Heart right ventricle (tissue), 16 donors: Measurements from ENCODE around the gene SIL1. TPM values are rescaled to one million over a fixed set of nuclear protein-coding genes. Genes with fewer than 3 reads are reported as not detected.

Source experiments
- ATAC-seq, 8 donors: fragments of 200-7000 bp; cut with Tn5 transposase; one replicate each; pipeline ENCODE4 v1.9.1; 2020; ENCODE audit warnings: mild to moderate bottlenecking in 8 of 8, moderate library complexity in 8 of 8, moderate number of reproducible peaks in 1 of 8
- DNase-seq, 2 donors: peaks; one replicate each; pipeline ENCODE4 v3.0.0-alpha.2; 2020
- H3K27ac ChIP-seq, 10 donors: fragments of 200-600 bp; sonication (generic) in 2 of 10; one replicate each; pipeline versions ENCODE4 v1.5.0 to v1.8.0; 2020 to 2022; ENCODE audit warnings: mild to moderate bottlenecking in 3 of 10
- H3K27me3 ChIP-seq, 7 donors: fragments of 200-600 bp; one replicate each; pipeline ENCODE4 v1.8.0; 2021 to 2022; ENCODE audit warnings: mild to moderate bottlenecking in 2 of 7
- H3K36me3 ChIP-seq, 9 donors: fragments of 200-600 bp; sonication (generic) in 1 of 9; one replicate each; pipeline versions ENCODE4 v1.5.0 to v1.8.0; 2020 to 2022; ENCODE audit warnings: mild to moderate bottlenecking in 2 of 9
- H3K4me1 ChIP-seq, 9 donors: fragments of 200-600 bp; sonication (generic) in 1 of 9; one replicate each; pipeline versions ENCODE4 v1.5.0 to v1.8.0; 2020 to 2022; ENCODE audit warnings: mild to moderate bottlenecking in 4 of 9
- H3K4me3 ChIP-seq, 10 donors: fragments of 200-600 bp; sonication (generic) in 2 of 10; one replicate each; pipeline versions ENCODE4 v1.5.0 to v1.8.0; 2020 to 2022; ENCODE audit warnings: mild to moderate bottlenecking in 7 of 10, moderate library complexity in 2 of 10
- H3K9me3 ChIP-seq, 11 donors: fragments of 200-600 bp in 10 of 11; sonication (generic) in 2 of 11; one replicate each; pipeline versions ENCODE4 v1.5.0 to v1.8.0; 2013 to 2022; ENCODE audit warnings: mild to moderate bottlenecking in 2 of 11, control low read depth in 1 of 11, moderate library complexity in 1 of 11
- WGBS, 2 donors: extraction: QIAGEN DNeasy Blood & Tissue Kit; methylation state at CpG; one replicate each; pipeline ENCODE4 v1.1.7; 2013; ENCODE audit warnings: inconsistent platforms in 1 of 2; 5-methylcytosine and 5-hydroxymethylcytosine counted together
- intact Hi-C, 10 donors: fragments of 100-400 bp; cut with DNase I; formaldehyde crosslinking; loops; one replicate each; pipeline versions ENCODE4 v1.11.1 to v1.14.2; 2022
- polyA plus RNA-seq, 2 donors: library from polyadenylated mRNA; stranded (reverse); fragments of 200-250 nt; gene quantifications; one replicate each; pipeline ENCODE4 v1.2.3, GENCODE V29; 2013
- total RNA-seq, 10 donors: library from RNA; stranded (reverse); fragmentation: NEBNext Ultra II Directional in 3 of 10; extraction: Animal tissue kit (Norgen Biotek cat#: 25700) in 3 of 10; gene quantifications; one replicate each; pipeline versions ENCODE4 v1.2.1 to v1.2.4, GENCODE V29; 2021 to 2023
- TF ChIP-seq, protein P1 (sequence below), 9 donors: fragments of 200-600 bp; sonication (generic) in 2 of 9; IDR thresholded peaks; one replicate each; pipeline versions ENCODE4 v1.5.0 to v1.8.0; 2021 to 2022; ENCODE audit warnings: antibody characterized with exemption in 9 of 9, mild to moderate bottlenecking in 5 of 9, moderate library complexity in 1 of 9
- donor health status: Arrhythmogenic right ventricular cardiomyopathy.
- donor health status: ischemic (EF 13 %, LVEDD 7.1; RV severe dilation, severe dysfunction).
- donor health status: healthy with polysubstance abuse.
- donor health status: DM: no; HTN: yes; CAD: no.
- donor health status: DM: no; HTN: no; CAD: no.
- donor health status: ischemic (EF 25% LVEDD 6.9; RV normal size, moderate dysfunction).
- donor health status: ischemic (EF 25% LVEDD 5.7; RV mildly dilated, moderate dysfunction).
- donor health status: healthy.
- donor health status: DM: yes; HTN: yes; CAD: no.
- donor health status: Ischemic cardiomyopathy.
- donor health status: ischemic (EF 35%, LVEDD 5.7; RV mildly dilated, moderate dysfunction).
- donor health status: nonischemic (EF 11% LVEDD 7.7; RV severe dilation, severe dysfunction).
- donor health status: DM: yes; HTN: yes; CAD: no.
- donor health status: PGD.
- donor health status: ischemic (EF 29% LVEDD 5.4; RV normal size, mild dysfunction).
- donor health status: nonischemic (EF 23%, LVEDD 6.1; RV moderate dilation, normal function).

SIL1 gene
- total and polyA plus RNA-seq, 12 donors: 26.7 to 94.7 (median 44.3) TPM

DNA sequence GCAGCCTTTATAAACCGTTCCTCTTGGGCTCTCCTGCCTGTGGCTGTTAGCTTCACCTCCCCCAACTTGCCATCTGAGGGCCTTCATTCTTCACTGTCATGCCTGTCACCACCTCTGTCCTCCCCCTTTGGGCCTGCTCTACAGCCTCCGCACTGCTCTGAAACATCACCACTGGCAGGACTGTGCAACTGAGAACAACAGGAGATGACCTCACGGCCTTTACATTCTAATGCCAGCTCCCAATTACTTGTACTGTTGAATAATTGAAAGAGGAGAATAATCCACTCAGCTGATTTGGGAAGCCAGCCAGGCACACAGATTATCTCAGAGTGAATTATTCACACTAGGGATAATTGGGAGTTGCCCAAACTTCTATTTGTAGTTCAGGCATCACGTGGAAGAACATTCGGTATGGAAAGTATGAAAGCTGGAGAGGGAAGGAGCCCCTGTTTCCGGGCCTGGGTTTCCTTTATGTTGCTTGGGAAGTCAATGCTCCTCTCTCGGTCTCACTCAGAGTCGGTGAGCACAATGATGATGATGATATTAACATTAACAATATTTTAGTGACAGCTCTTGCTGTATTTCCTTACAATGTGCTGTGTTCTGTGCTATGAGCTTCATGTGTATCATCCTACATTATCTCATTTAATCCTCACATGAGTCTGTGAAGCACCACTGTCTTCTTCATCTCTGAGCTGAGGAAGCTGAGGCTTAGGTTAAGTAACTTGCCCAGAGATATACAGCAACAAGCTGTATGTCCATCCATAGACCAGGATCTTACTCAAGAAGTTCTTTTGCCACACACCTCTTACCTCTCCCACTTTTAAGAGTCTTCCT, 223.7 kb downstream of the SIL1 start:
- no peaks in the 10 kb centered on the region for H3K27me3 ChIP-seq
- intact Hi-C loops: loop anchor here in 2 of 10 donors (5.0 to 10.0 kb wide), 4 partner anchors 62 to 290 kb away; partner anchors contain the start of gene CTNNA1 (in 1 of the 2)
- WGBS, 2 donors: 5 to 17% methylated on average over 8 of the region's 8 CpGs

DNA sequence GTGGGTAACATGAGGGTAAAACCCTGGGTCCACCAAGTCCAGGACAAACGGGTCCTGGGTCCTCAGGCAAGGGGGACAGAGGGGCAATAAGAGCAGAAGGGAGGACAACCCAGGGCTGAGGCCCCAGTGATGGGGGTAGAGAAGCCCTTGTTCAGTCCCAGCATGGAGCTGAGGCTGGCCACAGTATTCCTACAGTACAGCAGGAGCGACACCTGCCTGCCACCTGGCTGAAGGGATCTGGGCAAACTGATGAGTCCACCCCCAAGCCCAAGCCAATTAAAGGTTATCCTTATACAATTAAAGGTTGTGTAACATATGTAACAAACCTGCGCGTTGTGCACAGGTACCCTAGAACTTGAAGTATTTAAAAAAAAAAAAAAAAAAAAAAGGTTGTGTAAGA, 225.3 kb downstream of the SIL1 start:
- peak overlapping the region in 9 of 10 donors; percentile 29 to 93 (median 80) for H3K27ac ChIP-seq
- no peaks in the 10 kb centered on the region for H3K27me3 ChIP-seq
- TF ChIP-seq, protein P1, sequence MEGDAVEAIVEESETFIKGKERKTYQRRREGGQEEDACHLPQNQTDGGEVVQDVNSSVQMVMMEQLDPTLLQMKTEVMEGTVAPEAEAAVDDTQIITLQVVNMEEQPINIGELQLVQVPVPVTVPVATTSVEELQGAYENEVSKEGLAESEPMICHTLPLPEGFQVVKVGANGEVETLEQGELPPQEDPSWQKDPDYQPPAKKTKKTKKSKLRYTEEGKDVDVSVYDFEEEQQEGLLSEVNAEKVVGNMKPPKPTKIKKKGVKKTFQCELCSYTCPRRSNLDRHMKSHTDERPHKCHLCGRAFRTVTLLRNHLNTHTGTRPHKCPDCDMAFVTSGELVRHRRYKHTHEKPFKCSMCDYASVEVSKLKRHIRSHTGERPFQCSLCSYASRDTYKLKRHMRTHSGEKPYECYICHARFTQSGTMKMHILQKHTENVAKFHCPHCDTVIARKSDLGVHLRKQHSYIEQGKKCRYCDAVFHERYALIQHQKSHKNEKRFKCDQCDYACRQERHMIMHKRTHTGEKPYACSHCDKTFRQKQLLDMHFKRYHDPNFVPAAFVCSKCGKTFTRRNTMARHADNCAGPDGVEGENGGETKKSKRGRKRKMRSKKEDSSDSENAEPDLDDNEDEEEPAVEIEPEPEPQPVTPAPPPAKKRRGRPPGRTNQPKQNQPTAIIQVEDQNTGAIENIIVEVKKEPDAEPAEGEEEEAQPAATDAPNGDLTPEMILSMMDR (IDR thresholded peaks at IDR 0.05): peak in 2 of 9 donors; percentile 18 to 33
- peaks cover 18 to 77% (median 53%) of the 10 kb centered on the region in 9 donors for H3K4me1 ChIP-seq
- H3K4me3 ChIP-seq: no peak overlapping the region
- no peaks in the 10 kb centered on the region for H3K9me3 ChIP-seq
- WGBS, 2 donors: 86 to 94% methylated on average over 4 of the region's 4 CpGs
- intact Hi-C loops: loop anchor here in 2 of 10 donors (10.0 kb wide), 3 partner anchors 162 to 292 kb away; partner anchors contain the start of gene CTNNA1 (in 1 of the 2)
- H3K36me3 ChIP-seq: no peaks in the 10 kb centered on the region
- DNase-seq: no peak
- ATAC-seq: no peak

More for the DNA sequence above, 223.7 kb downstream of the SIL1 start:
- TF ChIP-seq, protein P1 (IDR thresholded peaks at IDR 0.05): no peak
- peak; percentile 33 to 81 for DNase-seq
- no peak overlapping the region for H3K4me3 ChIP-seq
- ATAC-seq: peak; percentile 82 to 93 (median 90)
- no peaks in the 10 kb centered on the region for H3K36me3 ChIP-seq
- no peaks in the 10 kb centered on the region for H3K9me3 ChIP-seq
- peaks cover 15 to 61% (median 46%) of the 10 kb centered on the region in 9 donors for H3K4me1 ChIP-seq
- peak overlapping the region; percentile 77 to 93 (median 82) for H3K27ac ChIP-seq

DNA sequence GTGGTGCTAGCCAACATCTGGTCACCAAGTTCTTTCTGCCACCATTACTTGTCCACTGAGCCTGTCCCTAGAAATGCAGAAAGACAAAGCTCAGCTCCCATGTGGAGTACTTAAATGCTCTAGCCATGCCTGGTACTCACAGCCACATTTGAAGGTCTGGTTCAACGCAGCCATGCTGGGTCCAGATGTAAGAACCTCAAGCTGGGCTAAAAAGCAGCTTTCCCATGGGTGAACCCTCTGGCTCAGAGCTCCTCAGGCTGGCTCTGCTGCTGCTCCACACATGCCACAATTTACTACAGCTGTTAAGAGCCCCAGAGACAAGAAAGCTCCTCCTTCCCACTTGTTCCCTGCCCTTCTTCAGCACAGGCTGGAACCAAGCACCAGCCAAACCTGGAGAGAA, 225.9 kb downstream of the SIL1 start:
- peak overlapping the region in 9 of 10 donors; percentile 29 to 93 (median 80) for H3K27ac ChIP-seq
- ATAC-seq: peak in 4 of 8 donors; percentile 15 to 38 (median 19)
- H3K4me1 ChIP-seq: peaks cover 18 to 82% (median 57%) of the 10 kb centered on the region in 9 donors
- no peak for DNase-seq
- no peaks in the 10 kb centered on the region for H3K36me3 ChIP-seq
- 75 to 85% methylated on average over 1 of the region's 1 CpG for WGBS, 2 donors
- H3K9me3 ChIP-seq: no peaks in the 10 kb centered on the region
- TF ChIP-seq, protein P1 (IDR thresholded peaks at IDR 0.05): no peak
- no peak overlapping the region for H3K4me3 ChIP-seq
- H3K27me3 ChIP-seq: no peaks in the 10 kb centered on the region
- intact Hi-C loops: loop anchor here in 2 of 10 donors (10.0 kb wide), 3 partner anchors 163 to 293 kb away; partner anchors contain the start of gene CTNNA1 (in 1 of the 2)

DNA sequence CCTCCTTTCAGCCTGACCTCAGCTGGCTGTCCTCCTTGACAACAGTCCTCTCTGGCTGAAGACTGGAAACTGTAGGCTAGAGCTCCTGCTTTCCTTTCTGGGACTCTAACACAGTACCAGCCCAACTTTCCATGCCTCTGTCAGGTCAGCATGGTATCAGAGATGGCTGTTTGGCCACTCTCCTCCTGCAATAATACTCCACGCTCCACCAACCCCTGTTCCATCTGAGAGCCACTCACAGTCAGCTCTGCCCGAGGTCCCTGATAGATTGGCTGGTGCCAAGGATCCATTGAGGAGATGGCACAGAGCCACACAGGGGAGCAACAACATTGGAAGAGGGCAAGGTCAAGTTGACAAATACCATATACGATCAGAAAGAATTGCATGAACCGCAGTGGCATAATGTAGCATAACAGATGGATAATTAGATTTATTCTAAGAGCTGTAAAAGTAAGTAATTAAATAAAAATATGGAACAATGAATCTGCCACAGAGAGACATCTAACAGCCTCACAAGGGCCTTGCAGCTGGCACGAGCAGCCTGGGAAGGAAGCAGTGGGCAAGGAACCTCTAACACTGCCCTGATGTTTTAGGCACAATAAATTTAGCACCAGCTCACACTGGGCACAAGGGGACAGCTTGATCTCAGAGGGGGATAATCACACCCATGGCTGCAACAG, 228.7 kb downstream of the SIL1 start:
- DNase-seq (no peak), ATAC-seq (peak in 4 of 8 donors; percentile 2 to 47 (median 20))
- TF ChIP-seq, protein P1 (IDR thresholded peaks at IDR 0.05): no peak
- H3K9me3 ChIP-seq: no peaks in the 10 kb centered on the region
- no peak overlapping the region for H3K4me3 ChIP-seq
- no peaks in the 10 kb centered on the region for H3K36me3 ChIP-seq
- H3K27ac ChIP-seq: peak overlapping the region in 8 of 10 donors; percentile 1 to 76 (median 48)
- WGBS, 2 donors: 52 to 70% methylated on average over 5 of the region's 5 CpGs
- no peaks in the 10 kb centered on the region for H3K27me3 ChIP-seq
- H3K4me1 ChIP-seq: peaks cover 12 to 79% (median 46%) of the 10 kb centered on the region in 9 donors
- intact Hi-C loops: loop anchor here in 2 of 10 donors (2.0 to 10.0 kb wide), 4 partner anchors 15 to 295 kb away; partner anchors contain the start of gene CTNNA1 (in 1 of the 2)
